K562 (cell line): ENCODE data around the gene DUS4L. TPM values are rescaled to one million over a fixed set of nuclear protein-coding genes. Genes with fewer than 3 reads are reported as not detected.

Source experiments
- CBX2 ChIP-seq: fragments of 200-600 bp; sonication (generic); IDR thresholded peaks from one replicate; pipeline ENCODE4 v1.6.1; 2012; ENCODE audit warnings: mild to moderate bottlenecking, low read length, inconsistent platforms; ENCODE audit not compliant: insufficient read depth, poor library complexity, severe bottlenecking
- CTCF ChIP-seq, 3 experiments: IDR thresholded peaks in 2 of 3; conservative IDR thresholded peaks in 1 of 3; 2 replicates each; pipeline ENCODE4 v1.5.1; 2011 to 2012; ENCODE audit warnings: low read length in 3 of 3, mild to moderate bottlenecking in 3 of 3, control low read depth in 2 of 3, improper control_type of control experiment in 1 of 3, inconsistent platforms in 1 of 3, low read depth in 1 of 3, mixed read lengths in 1 of 3, moderate library complexity in 1 of 3; ENCODE audit not compliant: insufficient read depth in 2 of 3
- CTCFL ChIP-seq: IDR thresholded peaks from 2 replicates; pipeline ENCODE4 v1.6.1; 2011; ENCODE audit warnings: borderline replicate concordance, low read depth, mild to moderate bottlenecking, moderate library complexity, low read length; ENCODE audit not compliant: insufficient read depth, poor library complexity, severe bottlenecking
- GTF3C2 ChIP-seq: IDR thresholded peaks from 3 replicates; pipeline ENCODE4 v1.6.1; 2011; ENCODE audit warnings: borderline replicate concordance, mild to moderate bottlenecking, moderate library complexity; ENCODE audit not compliant: insufficient read length; ENCODE audit errors: extremely low read depth
- KLF10 ChIP-seq: fragments of 250-450 bp; sonication (Bioruptor Pico); IDR thresholded peaks from 2 replicates; pipeline ENCODE4 v1.6.1; 2021; ENCODE audit warnings: matching md5 sums
- MAFF ChIP-seq: IDR thresholded peaks from 2 replicates; pipeline ENCODE4 v1.6.1; 2012; ENCODE audit warnings: low read length, improper control_type of control experiment
- MEF2D ChIP-seq: conservative IDR thresholded peaks from 2 replicates; pipeline ENCODE4 v1.6.1; 2016; ENCODE audit warnings: low read depth, missing genetic modification characterization, missing compliant biosample characterization
- ZC3H4 ChIP-seq: sonication (generic); formaldehyde crosslinking; IDR thresholded peaks from 2 replicates; pipeline ENCODE4 v1.9.0; 2021; ENCODE audit warnings: missing genetic modification reagents, borderline replicate concordance
- ZFP1 ChIP-seq: fragments of 450-650 bp; formaldehyde crosslinking; IDR thresholded peaks from 2 replicates; pipeline ENCODE4 v1.4.0; 2020; ENCODE audit warnings: mild to moderate bottlenecking, mixed read lengths
- ZNF12 ChIP-seq: sonication (generic); formaldehyde crosslinking; IDR thresholded peaks from 2 replicates; pipeline ENCODE4 v1.4.0; 2020; ENCODE audit warnings: mild to moderate bottlenecking, missing genetic modification reagents
- ZNF175 ChIP-seq: fragments of 200-800 bp; sonication (Bioruptor generic); IDR thresholded peaks from 2 replicates; pipeline ENCODE4 v1.6.1; 2016; ENCODE audit warnings: low read depth, mild to moderate bottlenecking, missing genetic modification characterization, missing compliant biosample characterization
- ZNF23 ChIP-seq: fragments of 250-450 bp; sonication (Bioruptor Pico); IDR thresholded peaks from 2 replicates; pipeline ENCODE4 v1.4.0; 2020; ENCODE audit warnings: mild to moderate bottlenecking
- ZNF408 ChIP-seq: fragments of 250-450 bp; sonication (Bioruptor Pico); IDR thresholded peaks from 2 replicates; pipeline ENCODE4 v1.4.0; 2020; ENCODE audit warnings: low read depth, mild to moderate bottlenecking, moderate library complexity
- ZNF586 ChIP-seq: fragments of 450-650 bp; formaldehyde crosslinking; conservative IDR thresholded peaks from 2 replicates; pipeline ENCODE4 v1.4.0; 2020; ENCODE audit warnings: mild to moderate bottlenecking, moderate library complexity
- ZNF696 ChIP-seq: fragments of 250-450 bp; sonication (Bioruptor Pico); conservative IDR thresholded peaks from 2 replicates; pipeline ENCODE4 v1.4.0; 2020; ENCODE audit warnings: mild to moderate bottlenecking, moderate library complexity
- ZNF778 ChIP-seq: fragments of 450-650 bp; formaldehyde crosslinking; IDR thresholded peaks from 2 replicates; pipeline ENCODE4 v1.4.0; 2020; ENCODE audit warnings: mild to moderate bottlenecking, moderate library complexity
- ZNF785 ChIP-seq: fragments of 250-450 bp; sonication (Bioruptor Pico); IDR thresholded peaks from 2 replicates; pipeline ENCODE4 v1.4.0; 2020; ENCODE audit warnings: mild to moderate bottlenecking
- ZNF79 ChIP-seq: fragments of 250-450 bp; sonication (Bioruptor Pico); IDR thresholded peaks from 2 replicates; pipeline ENCODE4 v1.4.0; 2020; ENCODE audit warnings: low read depth, mild to moderate bottlenecking, moderate library complexity
- polyA plus RNA-seq, 8 experiments: library from polyadenylated mRNA; depleted of rRNA in 4 of 8; stranded (reverse) in 5 of 8; unstranded in 3 of 8; fragments of >200 nt; fragmentation: Nextera tagmentation in 2 of 8; fragmentation: Illumina TruSeq in 1 of 8; extraction: Ambion mirVana in 2 of 8; extraction: Trizol in 1 of 8; gene quantifications; 2 replicates each; pipeline versions ENCODE4 v1.2.1 to v1.2.3, GENCODE V29; 2011 to 2014; ENCODE audit warnings: inconsistent platforms in 1 of 8, missing spikeins in 1 of 8
- total RNA-seq, 7 experiments: library from RNA; depleted of rRNA in 6 of 7; stranded (reverse); fragments of >200 nt in 6 of 7; fragmentation: Illumina TruSeq in 2 of 7; extraction: Trizol in 2 of 7; gene quantifications; 2 replicates each; pipeline versions ENCODE4 v1.2.1 to v1.2.3, GENCODE V29; 2011 to 2021; ENCODE audit warnings: low replicate concordance in 1 of 7

Gene DUS4L
- total and polyA plus RNA-seq, 9 of the 15 experiments (the other 6 are each of a cell fraction or from before 2014, with no cell fraction given) = 12.2 to 33.6 (median 28.6) TPM

- TF ChIP-seq CTCF (IDR thresholded peaks at IDR 0.05 in 2 of 3, conservative IDR thresholded peaks at IDR 0.05 in 1 of 3; ENCODE audit: insufficient read depth in 2 of 3, low read depth in 1 of 3, low read length in 3 of 3) (peak; percentile 55 to 64 (median 60)), ZNF79 (CRISPR knock-in tag) (no peak), ZNF175 (CRISPR knock-in tag) (peak; percentile 83), ZNF778 (CRISPR knock-in tag) (no peak), ZNF696 (CRISPR knock-in tag) (no peak), ZNF408 (CRISPR knock-in tag) (no peak), ZNF12 (CRISPR knock-in tag) (0 out of 2 replicates have a peak, but pooled peaks have one; percentile 29), ZFP1 (no peak; the same call in 1 of the 2 replicates), ZNF785 (CRISPR knock-in tag) (no peak), MAFF (no peak), MEF2D (tag) (no peak), CBX2 (no peak), GTF3C2 (no peak), CTCFL (peak; percentile 15), ZNF586 (CRISPR knock-in tag) (no peak), ZNF23 (CRISPR knock-in tag) (no peak), KLF10 (CRISPR knock-in tag) (no peak), ZC3H4 (no peak)
These were observed 16.3 kb downstream of the DUS4L start, which contains the start of gene BCAP29 (continued) for GRCh38 chr7:107579885-107580715.
